OCI-LY7 (cell line): ENCODE data around the gene REEP6.

Source experiments
- EZH2phosphoT487 ChIP-seq: fragments of 200-600 bp; sonication (generic); IDR thresholded peaks from 2 replicates; pipeline ENCODE4 v1.6.1; 2018; ENCODE audit warnings: low read depth, borderline replicate concordance, mild to moderate bottlenecking, mixed run types, antibody characterized with exemption, low read length, moderate library complexity, mixed read lengths
- TF ChIP-seq, protein P1 (sequence below): fragments of 200-600 bp; sonication (generic); conservative IDR thresholded peaks from 2 replicates; pipeline ENCODE4 v1.5.1; 2014; ENCODE audit warnings: mild to moderate bottlenecking, antibody characterized with exemption, low read length, moderate library complexity, mixed read lengths

DNA sequence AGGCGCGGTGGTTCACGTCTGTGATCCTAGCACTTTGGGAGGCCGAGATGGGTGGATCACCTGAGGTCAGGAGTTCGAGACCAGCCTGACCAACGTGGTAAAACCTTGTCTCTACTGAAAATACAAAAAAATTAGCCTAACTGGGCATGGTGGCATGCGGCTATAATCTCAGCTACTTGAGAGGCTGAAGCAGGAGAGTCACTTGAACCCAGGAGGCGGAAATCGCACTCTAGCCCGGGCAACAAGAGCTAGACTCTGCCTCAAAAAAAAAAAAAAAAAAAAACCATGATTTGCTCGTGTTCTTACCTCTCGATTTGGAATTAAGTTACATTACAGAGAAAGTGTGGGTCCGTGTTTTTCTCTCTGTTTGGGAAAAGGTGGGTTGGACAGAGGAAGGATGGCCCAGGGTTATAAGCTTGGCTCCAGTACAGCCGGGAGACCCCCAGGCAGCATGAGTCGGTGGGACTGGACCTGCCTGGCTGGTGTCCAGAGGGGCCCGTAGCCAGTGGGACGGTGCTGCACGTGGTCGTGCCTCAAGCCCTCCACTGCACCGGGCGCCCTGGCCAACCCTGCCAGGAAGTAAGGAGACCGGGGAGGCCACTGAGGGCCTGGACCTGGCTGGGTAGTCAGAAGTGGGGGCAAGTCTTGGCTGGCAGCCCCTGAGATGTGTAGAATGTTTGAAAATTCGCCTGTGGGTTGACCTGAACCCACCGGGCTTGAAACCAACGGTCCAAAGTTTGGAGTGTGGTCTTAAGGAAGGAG lies 49.1 kb upstream of the REEP6 start:
- TF ChIP-seq, protein P1, sequence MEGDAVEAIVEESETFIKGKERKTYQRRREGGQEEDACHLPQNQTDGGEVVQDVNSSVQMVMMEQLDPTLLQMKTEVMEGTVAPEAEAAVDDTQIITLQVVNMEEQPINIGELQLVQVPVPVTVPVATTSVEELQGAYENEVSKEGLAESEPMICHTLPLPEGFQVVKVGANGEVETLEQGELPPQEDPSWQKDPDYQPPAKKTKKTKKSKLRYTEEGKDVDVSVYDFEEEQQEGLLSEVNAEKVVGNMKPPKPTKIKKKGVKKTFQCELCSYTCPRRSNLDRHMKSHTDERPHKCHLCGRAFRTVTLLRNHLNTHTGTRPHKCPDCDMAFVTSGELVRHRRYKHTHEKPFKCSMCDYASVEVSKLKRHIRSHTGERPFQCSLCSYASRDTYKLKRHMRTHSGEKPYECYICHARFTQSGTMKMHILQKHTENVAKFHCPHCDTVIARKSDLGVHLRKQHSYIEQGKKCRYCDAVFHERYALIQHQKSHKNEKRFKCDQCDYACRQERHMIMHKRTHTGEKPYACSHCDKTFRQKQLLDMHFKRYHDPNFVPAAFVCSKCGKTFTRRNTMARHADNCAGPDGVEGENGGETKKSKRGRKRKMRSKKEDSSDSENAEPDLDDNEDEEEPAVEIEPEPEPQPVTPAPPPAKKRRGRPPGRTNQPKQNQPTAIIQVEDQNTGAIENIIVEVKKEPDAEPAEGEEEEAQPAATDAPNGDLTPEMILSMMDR: no peak
- no peak for TF ChIP-seq EZH2phosphoT487
